ENCODE results near the gene CRYGD.
"Not testable (repeated sequence)": the region's sequence is repeated elsewhere in the genome, so short reads cannot be mapped to it uniquely, and the experiment has no call there.

CRYGD gene

GRCh38 chr2:208124013-208124715 lies at the start of gene CRYGD:
TSS of gene CRYGD (minus strand) at chr2:208124524. CDS start at chr2:208124473, 51 bp downstream.
- not testable (repeated sequence) for DNase-seq (ENCODE audit: low read depth)

- no peak for DNase-seq (ENCODE audit: low read depth)
These were observed 47.8 kb upstream of the CRYGD start for GRCh38 chr2:208172125-208172524.

- DNase-seq (ENCODE audit: low read depth) = no peak
These were observed 40.8 kb upstream of the CRYGD start for GRCh38 chr2:208164951-208165755.

GRCh38 chr2:208163489-208163888 lies 39.2 kb upstream of the CRYGD start, which contains the start of gene CRYGA:
TSS of gene CRYGA (minus strand) at chr2:208163589. CDS start at chr2:208163556, 33 bp downstream.
- DNase-seq (ENCODE audit: low read depth) = no peak

- no peak for DNase-seq (ENCODE audit: low read depth)
These were observed 32.1 kb upstream of the CRYGD start for GRCh38 chr2:208156439-208156838.

GRCh38 chr2:208153156-208153555 lies 28.8 kb upstream of the CRYGD start:
- no peak for DNase-seq (ENCODE audit: low read depth)

GRCh38 chr2:208150956-208151355 lies 26.6 kb upstream of the CRYGD start:
- no peak for DNase-seq (ENCODE audit: low read depth)

- DNase-seq (ENCODE audit: low read depth) = no peak
These were observed 25.8 kb upstream of the CRYGD start for GRCh38 chr2:208150094-208150493.

GRCh38 chr2:208148803-208149202 lies 24.5 kb upstream of the CRYGD start:
- no peak for DNase-seq (ENCODE audit: low read depth)

- no peak for DNase-seq (ENCODE audit: low read depth)
These were observed 23.4 kb upstream of the CRYGD start for GRCh38 chr2:208147759-208148158.

GRCh38 chr2:208147008-208147407 lies 22.7 kb upstream of the CRYGD start:
- DNase-seq (ENCODE audit: low read depth) = no peak

- DNase-seq (ENCODE audit: low read depth) = no peak
These were observed 21.7 kb upstream of the CRYGD start, which contains the start of gene CRYGB for GRCh38 chr2:208146006-208146405. TSS of gene CRYGB (minus strand) at chr2:208146158. CDS start at chr2:208146120, 38 bp downstream.

- DNase-seq (ENCODE audit: low read depth) = no peak
These were observed 18.8 kb upstream of the CRYGD start for GRCh38 chr2:208142925-208143799.

GRCh38 chr2:208142240-208142924 lies 18.1 kb upstream of the CRYGD start:
- DNase-seq (ENCODE audit: low read depth) = no peak

GRCh38 chr2:208139447-208139846 lies 15.1 kb upstream of the CRYGD start:
- no peak for DNase-seq (ENCODE audit: low read depth)

GRCh38 chr2:208138334-208138733 lies 14.0 kb upstream of the CRYGD start:
- not testable (repeated sequence) for DNase-seq (ENCODE audit: low read depth)

- no peak for DNase-seq (ENCODE audit: low read depth)
These were observed 12.4 kb upstream of the CRYGD start for GRCh38 chr2:208136716-208137094.

GRCh38 chr2:208135794-208136715 lies 11.7 kb upstream of the CRYGD start:
- no peak for DNase-seq (ENCODE audit: low read depth)

- no peak for DNase-seq (ENCODE audit: low read depth)
These were observed 10.7 kb upstream of the CRYGD start for GRCh38 chr2:208134928-208135586.

- no peak for DNase-seq (ENCODE audit: low read depth)
These were observed 6.4 kb upstream of the CRYGD start for GRCh38 chr2:208130712-208131110.
